ENCODE data around the gene RNASE4.

- no peak for TF ChIP-seq CTCF (conservative IDR thresholded peaks at IDR 0.05)
- no peak for TF ChIP-seq ZFX (IDR thresholded peaks at IDR 0.05)
These were observed 4.5 kb upstream of the RNASE4 start for GRCh38 chr14:20679907-20680306.
